ENCODE results near the gene D2HGDH. TPM values are rescaled to one million over a fixed set of nuclear protein-coding genes. Genes with fewer than 3 reads are reported as not detected.
"Not testable (repeated sequence)": the region's sequence is repeated elsewhere in the genome, so short reads cannot be mapped to it uniquely, and the experiment has no call there.

The D2HGDH gene
- total RNA-seq, 1 donor from 2014 or later = 36.5 TPM

DNA sequence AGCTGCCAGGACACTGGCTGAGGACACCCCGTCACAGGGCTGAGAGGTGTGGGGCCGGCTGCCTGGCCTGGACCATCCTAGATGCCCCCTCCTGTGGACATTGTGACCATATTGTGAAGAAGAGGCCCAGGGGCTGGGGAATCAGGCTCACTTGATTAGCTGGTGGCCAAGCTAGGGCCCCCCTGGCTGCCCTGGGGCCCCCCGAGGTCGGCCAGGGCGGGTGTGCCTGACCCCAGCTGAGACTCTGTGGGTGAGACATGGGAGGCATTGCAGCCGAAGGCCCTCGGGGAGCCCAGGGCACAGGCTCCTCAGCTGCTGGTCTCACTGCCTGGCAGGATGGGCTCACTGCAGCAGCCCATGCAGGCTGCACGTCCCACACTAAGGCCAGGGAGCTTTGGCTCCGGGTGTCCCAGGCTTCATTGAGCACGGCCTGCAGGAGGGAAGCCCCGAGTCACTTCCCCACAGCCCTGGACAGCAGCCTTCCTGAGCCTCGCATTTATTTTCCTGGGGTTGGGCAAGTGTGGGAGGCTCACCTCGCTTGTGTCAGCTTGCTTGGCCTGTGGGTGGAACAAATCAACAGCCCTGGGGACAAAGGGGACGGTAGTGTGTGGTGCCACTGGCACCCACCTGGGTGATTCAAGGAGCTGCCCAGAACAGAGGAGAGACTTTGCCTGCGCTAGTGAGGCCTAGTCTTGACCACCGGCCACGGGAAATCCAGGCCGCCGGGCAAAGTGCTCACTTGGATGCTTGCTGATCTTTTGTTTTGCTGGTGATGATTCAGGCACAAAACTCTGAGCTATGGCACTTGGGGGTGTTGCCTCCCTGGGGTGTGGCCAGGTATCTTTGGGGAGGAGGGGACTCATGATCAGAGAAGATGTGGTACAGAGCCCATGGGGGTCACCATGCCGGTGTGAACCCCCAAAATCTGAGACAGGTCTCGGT, 43.5 kb downstream of the D2HGDH start:
- H3K9me3 Mint-ChIP-seq = peaks cover 12% of the 10 kb centered on the region
- no peaks in the 10 kb centered on the region for H3K27me3 Mint-ChIP-seq (ENCODE audit: low read depth)
- intact Hi-C loops (cut with micrococcal nuclease) = no loop called here
- H3K4me1 Mint-ChIP-seq (ENCODE audit: low read depth) = no peaks in the 10 kb centered on the region
- H3K36me3 Mint-ChIP-seq (ENCODE audit: low read depth) = no peaks in the 10 kb centered on the region
- H3K4me3 Mint-ChIP-seq (ENCODE audit: low read depth) = no peak overlapping the region
- H3K27ac Mint-ChIP-seq = no peak overlapping the region
- DNase-seq (ENCODE audit: low spot score) = no peak

DNA sequence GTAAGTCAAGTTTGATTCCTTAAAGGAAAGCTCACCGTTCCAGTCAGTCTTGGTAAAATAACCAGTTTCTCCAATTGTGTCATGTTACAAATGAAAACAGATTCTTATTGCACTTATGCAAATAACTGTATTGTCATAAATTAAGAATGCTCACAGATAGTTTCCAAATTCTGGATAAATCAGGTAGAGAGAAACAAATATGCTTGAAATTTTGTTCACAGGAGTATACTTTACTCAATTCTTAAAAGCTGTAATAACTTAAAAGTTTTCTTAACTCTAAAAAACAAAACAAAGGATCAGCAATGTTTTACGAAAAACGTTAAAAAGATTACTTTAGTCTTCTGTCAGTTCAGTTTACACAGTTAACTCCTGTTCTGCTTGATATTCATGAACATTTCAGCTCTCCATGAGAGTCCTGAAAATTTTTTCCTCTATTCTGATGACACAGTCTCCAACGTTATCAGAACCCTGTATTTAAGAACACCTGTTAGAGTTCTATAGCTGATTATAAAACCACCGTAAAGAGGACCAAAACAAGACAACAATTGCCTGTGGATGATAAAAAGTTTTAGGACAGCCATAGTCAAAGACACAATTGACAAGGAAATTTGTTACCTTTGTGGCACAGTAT, 46.6 kb downstream of the D2HGDH start:
- H3K27ac Mint-ChIP-seq = no peak overlapping the region
- H3K4me1 Mint-ChIP-seq (ENCODE audit: low read depth) = no peaks in the 10 kb centered on the region
- H3K27me3 Mint-ChIP-seq (ENCODE audit: low read depth) = no peaks in the 10 kb centered on the region
- H3K36me3 Mint-ChIP-seq (ENCODE audit: low read depth) = no peaks in the 10 kb centered on the region
- intact Hi-C loops (cut with micrococcal nuclease) = no loop called here
- no peak for DNase-seq (ENCODE audit: low spot score)
- no peak overlapping the region for H3K4me3 Mint-ChIP-seq (ENCODE audit: low read depth)
- peaks cover 16% of the 10 kb centered on the region for H3K9me3 Mint-ChIP-seq

DNA sequence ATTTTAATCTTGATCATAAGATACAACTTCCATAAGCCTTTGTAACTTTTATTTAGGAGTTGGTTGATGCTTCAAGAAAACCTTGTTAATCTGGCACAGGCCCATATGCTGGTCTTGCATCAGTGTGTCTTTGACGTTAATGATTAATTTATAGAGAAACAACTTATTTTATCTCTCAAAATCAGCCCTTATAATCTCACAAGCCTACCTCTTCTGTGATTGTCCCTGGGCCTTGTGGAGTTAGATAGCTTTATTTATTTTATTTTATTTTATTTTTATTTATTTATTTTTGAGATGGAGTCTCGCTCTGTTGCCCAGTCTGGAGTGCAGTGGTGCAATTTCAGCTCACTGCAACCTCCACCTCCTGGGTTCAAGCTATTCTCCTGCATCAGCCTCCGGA, 47.6 kb downstream of the D2HGDH start:
- intact Hi-C loops (cut with micrococcal nuclease); H3K4me3 Mint-ChIP-seq (ENCODE audit: low read depth); DNase-seq (ENCODE audit: low spot score); H3K36me3 Mint-ChIP-seq (ENCODE audit: low read depth); H3K27me3 Mint-ChIP-seq (ENCODE audit: low read depth); H3K4me1 Mint-ChIP-seq (ENCODE audit: low read depth); H3K27ac Mint-ChIP-seq: not testable (repeated sequence)
- H3K9me3 Mint-ChIP-seq = peaks cover 19% of the 10 kb centered on the region

DNA sequence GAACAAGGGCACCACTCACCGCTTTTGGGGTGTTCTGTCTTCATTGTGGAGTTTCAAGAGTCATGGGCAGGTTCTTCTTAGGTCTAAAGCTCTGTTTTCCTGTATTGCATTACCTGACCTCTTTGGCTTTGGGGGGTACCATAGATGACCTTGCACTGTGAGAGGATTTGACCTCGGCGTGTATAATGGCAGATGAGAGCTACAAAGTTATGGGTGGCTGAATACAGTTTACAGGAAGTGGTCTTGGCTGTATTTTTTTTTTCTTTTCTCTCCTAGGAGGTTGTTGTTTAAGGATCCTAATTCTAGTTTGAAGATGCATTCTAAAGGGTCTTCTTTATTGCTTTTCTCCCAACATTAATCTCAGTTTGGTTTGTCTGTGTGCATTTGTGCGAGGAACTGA, 53.7 kb downstream of the D2HGDH start:
- peak overlapping the region; percentile 72 for H3K27ac Mint-ChIP-seq

DNA sequence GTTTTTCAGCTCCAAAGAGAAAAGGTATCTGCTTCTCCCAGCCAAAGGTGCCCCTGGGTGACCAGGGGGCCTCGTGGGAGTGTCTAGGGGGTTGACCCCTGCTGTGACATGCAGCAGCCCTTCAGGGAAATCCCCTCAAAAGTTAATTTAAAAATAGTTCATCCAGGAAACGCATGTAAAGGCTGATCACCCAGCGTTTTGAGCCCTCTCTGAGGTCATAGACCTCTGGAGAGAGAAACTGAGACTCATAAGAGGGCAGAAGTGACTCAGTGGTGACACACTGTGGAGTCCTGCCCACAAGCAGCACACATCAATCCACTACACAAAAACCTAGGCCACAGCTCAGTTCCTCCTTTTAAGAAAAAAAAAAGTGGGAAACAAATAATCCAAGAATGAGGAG, 54.1 kb downstream of the D2HGDH start:
- Mint-ChIP-seq H3K27ac (peak overlapping the region; percentile 72), H3K9me3 (peaks cover 41% of the 10 kb centered on the region), H3K27me3 (ENCODE audit: low read depth) (peaks cover 1% of the 10 kb centered on the region), H3K4me1 (ENCODE audit: low read depth) (peaks cover 15% of the 10 kb centered on the region), H3K4me3 (ENCODE audit: low read depth) (no peak overlapping the region), H3K36me3 (ENCODE audit: low read depth) (peaks cover 11% of the 10 kb centered on the region)
- intact Hi-C loops (cut with micrococcal nuclease) = no loop called here
- DNase-seq (ENCODE audit: low spot score) = no peak

More for the DNA sequence above, 53.7 kb downstream of the D2HGDH start:
- intact Hi-C loops (cut with micrococcal nuclease) = no loop called here
- peaks cover 11% of the 10 kb centered on the region for H3K36me3 Mint-ChIP-seq (ENCODE audit: low read depth)
- no peak overlapping the region for H3K4me3 Mint-ChIP-seq (ENCODE audit: low read depth)
- peaks cover 41% of the 10 kb centered on the region for H3K9me3 Mint-ChIP-seq
- H3K4me1 Mint-ChIP-seq (ENCODE audit: low read depth) = peaks cover 15% of the 10 kb centered on the region
- H3K27me3 Mint-ChIP-seq (ENCODE audit: low read depth) = peaks cover 1% of the 10 kb centered on the region
- no peak for DNase-seq (ENCODE audit: low spot score)

DNA sequence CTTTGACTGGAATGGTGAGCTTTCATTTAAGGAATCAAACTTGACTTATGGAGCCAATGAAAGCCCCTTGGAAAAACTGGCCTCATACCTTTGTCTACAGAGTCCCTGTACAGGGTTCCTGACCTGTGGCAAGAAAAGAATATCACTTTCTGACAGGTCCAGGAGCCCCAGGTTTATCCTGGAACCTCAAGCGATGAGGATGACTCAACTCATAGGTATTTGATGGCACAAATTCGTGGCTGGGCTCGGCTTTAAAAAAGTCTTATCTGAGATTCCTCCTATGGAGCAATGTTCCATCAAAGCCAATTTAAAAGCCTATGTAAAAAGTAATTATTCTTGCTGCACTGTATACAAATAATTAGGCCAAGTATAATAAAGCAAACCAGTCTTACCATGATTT, 57.0 kb downstream of the D2HGDH start:
- peaks cover 15% of the 10 kb centered on the region for H3K4me1 Mint-ChIP-seq (ENCODE audit: low read depth)
- H3K4me3 Mint-ChIP-seq (ENCODE audit: low read depth); DNase-seq (ENCODE audit: low spot score); H3K27ac Mint-ChIP-seq; intact Hi-C loops (cut with micrococcal nuclease); H3K27me3 Mint-ChIP-seq (ENCODE audit: low read depth): not testable (repeated sequence)
- peaks cover 43% of the 10 kb centered on the region for H3K9me3 Mint-ChIP-seq
- peaks cover 11% of the 10 kb centered on the region for H3K36me3 Mint-ChIP-seq (ENCODE audit: low read depth)

- intact Hi-C loops (cut with micrococcal nuclease) = no loop called here
- Mint-ChIP-seq H3K9me3 (peaks cover 30% of the 10 kb centered on the region), H3K4me1 (ENCODE audit: low read depth) (peaks cover 7% of the 10 kb centered on the region), H3K27ac (no peak overlapping the region), H3K4me3 (ENCODE audit: low read depth) (no peak overlapping the region), H3K36me3 (ENCODE audit: low read depth) (peaks cover 6% of the 10 kb centered on the region), H3K27me3 (ENCODE audit: low read depth) (no peaks in the 10 kb centered on the region)
- DNase-seq (ENCODE audit: low spot score) = no peak
Measured at GRCh38 chr2:241793385-241793784, 59.0 kb downstream of the D2HGDH start.

- H3K27me3 Mint-ChIP-seq (ENCODE audit: low read depth) = no peaks in the 10 kb centered on the region
- no peak for DNase-seq (ENCODE audit: low spot score)
- no peaks in the 10 kb centered on the region for H3K36me3 Mint-ChIP-seq (ENCODE audit: low read depth)
- no peak overlapping the region for H3K27ac Mint-ChIP-seq
- peaks cover 20% of the 10 kb centered on the region for H3K9me3 Mint-ChIP-seq
- intact Hi-C loops (cut with micrococcal nuclease) = no loop called here
- no peak overlapping the region for H3K4me3 Mint-ChIP-seq (ENCODE audit: low read depth)
- H3K4me1 Mint-ChIP-seq (ENCODE audit: low read depth) = no peaks in the 10 kb centered on the region
Measured at GRCh38 chr2:241794250-241794823, 59.9 kb downstream of the D2HGDH start.

DNA sequence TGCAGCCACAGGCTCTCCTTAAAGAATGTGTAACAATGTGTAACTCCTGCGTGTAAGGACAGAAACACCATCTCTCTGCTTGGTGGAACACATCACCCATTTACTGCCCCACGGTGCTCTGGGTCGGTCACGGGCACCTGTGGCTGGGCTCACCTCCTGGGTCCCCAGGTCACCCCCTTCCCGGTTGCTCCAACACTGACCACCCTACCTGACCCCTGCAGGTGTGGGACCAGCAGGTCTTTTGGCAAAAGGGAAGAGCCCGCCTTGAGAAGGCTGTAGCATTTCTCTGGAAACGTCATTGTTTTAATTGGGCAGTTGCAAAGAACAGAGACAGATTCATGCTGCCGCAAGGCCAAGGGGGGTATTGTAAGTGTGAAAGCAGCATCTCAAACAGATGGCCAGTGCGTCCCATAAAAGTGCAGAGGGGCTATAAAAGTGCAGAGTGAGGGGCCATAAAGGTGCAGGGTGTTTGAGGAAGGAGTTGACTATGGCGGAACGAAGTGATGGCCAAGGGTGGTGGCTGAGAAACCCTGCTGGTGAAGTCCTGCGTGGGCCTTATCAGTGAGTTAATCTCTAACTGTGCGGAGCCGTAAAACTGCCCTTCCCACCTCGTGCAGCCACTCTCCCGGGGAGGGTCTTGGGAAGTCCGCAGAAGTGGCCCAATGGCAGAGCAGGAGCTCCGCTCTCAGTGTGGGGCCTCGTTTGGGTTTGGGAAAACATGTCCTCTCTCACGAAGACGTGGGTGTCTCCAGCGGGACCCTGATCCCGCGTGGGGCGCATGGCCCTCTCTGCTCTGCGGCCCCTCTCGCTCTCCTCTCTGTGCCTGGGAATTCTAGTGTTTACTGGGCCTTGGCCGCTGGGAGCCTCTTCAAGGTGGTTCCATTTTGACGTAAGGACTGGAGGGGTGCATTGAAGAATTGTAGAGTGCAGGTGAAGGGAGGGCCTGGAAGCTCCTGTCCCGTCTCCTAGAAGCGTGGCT, 60.9 kb downstream of the D2HGDH start:
- H3K27ac Mint-ChIP-seq = no peak overlapping the region
- peaks cover 14% of the 10 kb centered on the region for H3K9me3 Mint-ChIP-seq
- no peak overlapping the region for H3K4me3 Mint-ChIP-seq (ENCODE audit: low read depth)
- no peaks in the 10 kb centered on the region for H3K27me3 Mint-ChIP-seq (ENCODE audit: low read depth)
- no peaks in the 10 kb centered on the region for H3K4me1 Mint-ChIP-seq (ENCODE audit: low read depth)
- no peak for DNase-seq (ENCODE audit: low spot score)
- no peaks in the 10 kb centered on the region for H3K36me3 Mint-ChIP-seq (ENCODE audit: low read depth)
- intact Hi-C loops (cut with micrococcal nuclease) = no loop called here

DNA sequence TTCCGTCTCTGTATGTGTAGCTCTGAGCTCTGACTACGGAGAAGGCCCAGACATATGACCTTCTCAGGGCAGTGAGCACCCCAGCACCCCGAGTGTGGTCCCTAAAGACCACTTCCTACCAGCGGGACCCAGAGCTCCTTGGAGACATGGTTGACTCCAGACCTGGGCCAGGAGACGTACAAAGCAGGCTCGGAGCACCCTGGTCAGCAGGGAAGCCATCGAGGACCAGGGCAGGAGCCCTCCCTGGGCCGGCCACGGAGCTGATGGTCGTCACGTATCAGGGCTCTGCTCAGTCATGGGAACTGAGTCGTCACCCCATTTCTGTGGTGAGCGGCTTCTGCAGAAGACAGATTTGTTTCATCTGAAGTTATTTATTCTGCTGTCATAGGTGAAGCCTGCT, 61.8 kb downstream of the D2HGDH start:
- no peaks in the 10 kb centered on the region for H3K36me3 Mint-ChIP-seq (ENCODE audit: low read depth)
- no peaks in the 10 kb centered on the region for H3K27me3 Mint-ChIP-seq (ENCODE audit: low read depth)
- H3K4me1 Mint-ChIP-seq (ENCODE audit: low read depth) = no peaks in the 10 kb centered on the region
- peaks cover 5% of the 10 kb centered on the region for H3K9me3 Mint-ChIP-seq
- no peak for DNase-seq (ENCODE audit: low spot score)
- intact Hi-C loops (cut with micrococcal nuclease) = loop anchor here (2.0 kb wide), 1 partner anchor 17 kb away; no protein-coding TSS in a partner anchor
- no peak overlapping the region for H3K27ac Mint-ChIP-seq
- no peak overlapping the region for H3K4me3 Mint-ChIP-seq (ENCODE audit: low read depth)

GRCh38 chr2:241796610-241797138, 62.2 kb downstream of the D2HGDH start:
- H3K4me1 Mint-ChIP-seq (ENCODE audit: low read depth) = no peaks in the 10 kb centered on the region
- H3K4me3 Mint-ChIP-seq (ENCODE audit: low read depth) = no peak overlapping the region
- no peak overlapping the region for H3K27ac Mint-ChIP-seq
- H3K27me3 Mint-ChIP-seq (ENCODE audit: low read depth) = no peaks in the 10 kb centered on the region
- H3K9me3 Mint-ChIP-seq = peaks cover 4% of the 10 kb centered on the region
- H3K36me3 Mint-ChIP-seq (ENCODE audit: low read depth) = no peaks in the 10 kb centered on the region
- DNase-seq (ENCODE audit: low spot score) = no peak
- intact Hi-C loops (cut with micrococcal nuclease) = loop anchor here (2.0 kb wide), 1 partner anchor 16 kb away; no protein-coding TSS in a partner anchor
